ENCODE measurements around the gene DNAJB6.

DNA sequence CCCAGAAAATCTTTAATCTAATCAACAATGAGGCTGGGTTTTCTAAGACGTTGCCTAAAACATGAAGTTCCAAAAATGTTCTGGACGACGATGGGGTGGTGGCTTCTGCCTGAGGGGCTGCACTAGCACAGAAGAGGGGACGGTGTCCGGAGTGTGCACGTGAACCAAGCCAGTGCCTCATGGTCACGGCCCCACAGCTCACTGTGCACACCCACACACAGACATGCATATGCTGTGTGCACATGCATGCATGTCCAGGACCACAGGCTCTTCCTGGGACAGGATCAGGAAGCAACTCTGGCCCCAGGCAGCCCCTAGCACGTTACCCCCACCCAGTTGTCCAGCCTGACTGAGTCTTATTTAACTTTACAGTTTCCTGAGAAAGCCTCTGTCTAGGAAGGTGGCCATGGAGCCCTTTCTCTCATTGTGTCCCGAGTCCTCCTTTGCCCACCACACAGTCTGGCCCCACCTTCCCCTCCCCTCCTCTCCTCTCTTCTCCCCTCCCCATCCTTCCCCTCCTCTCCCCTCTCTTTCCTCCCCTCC is 100.8 kb downstream of the DNAJB6 start:
- TF ChIP-seq, protein P1, sequence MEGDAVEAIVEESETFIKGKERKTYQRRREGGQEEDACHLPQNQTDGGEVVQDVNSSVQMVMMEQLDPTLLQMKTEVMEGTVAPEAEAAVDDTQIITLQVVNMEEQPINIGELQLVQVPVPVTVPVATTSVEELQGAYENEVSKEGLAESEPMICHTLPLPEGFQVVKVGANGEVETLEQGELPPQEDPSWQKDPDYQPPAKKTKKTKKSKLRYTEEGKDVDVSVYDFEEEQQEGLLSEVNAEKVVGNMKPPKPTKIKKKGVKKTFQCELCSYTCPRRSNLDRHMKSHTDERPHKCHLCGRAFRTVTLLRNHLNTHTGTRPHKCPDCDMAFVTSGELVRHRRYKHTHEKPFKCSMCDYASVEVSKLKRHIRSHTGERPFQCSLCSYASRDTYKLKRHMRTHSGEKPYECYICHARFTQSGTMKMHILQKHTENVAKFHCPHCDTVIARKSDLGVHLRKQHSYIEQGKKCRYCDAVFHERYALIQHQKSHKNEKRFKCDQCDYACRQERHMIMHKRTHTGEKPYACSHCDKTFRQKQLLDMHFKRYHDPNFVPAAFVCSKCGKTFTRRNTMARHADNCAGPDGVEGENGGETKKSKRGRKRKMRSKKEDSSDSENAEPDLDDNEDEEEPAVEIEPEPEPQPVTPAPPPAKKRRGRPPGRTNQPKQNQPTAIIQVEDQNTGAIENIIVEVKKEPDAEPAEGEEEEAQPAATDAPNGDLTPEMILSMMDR (conservative IDR thresholded peaks at IDR 0.05): no peak
- no peak for TF ChIP-seq ZFX (IDR thresholded peaks at IDR 0.05)

All from C4-2B (cell line).